AG09319 (cell line): ENCODE results near the gene ANO3.

Experiments used
- DNase-seq: peaks from one replicate; pipeline ENCODE4 v3.0.0-alpha.2; 2010; ENCODE audit warnings: low read depth; ENCODE audit errors: extremely low read depth
- CTCF ChIP-seq: IDR thresholded peaks from 2 replicates; pipeline ENCODE4 v1.5.1; 2011; ENCODE audit warnings: low read depth, mild to moderate bottlenecking, inconsistent platforms, low read length, moderate library complexity

The ANO3 gene

GRCh38 chr11:26558190-26558589, 226.3 kb downstream of the ANO3 start:
- no peak for TF ChIP-seq CTCF

GRCh38 chr11:26569646-26570045, 237.7 kb downstream of the ANO3 start:
- TF ChIP-seq CTCF, result no peak
- DNase-seq, result no peak

More at GRCh38 chr11:26558190-26558589, 226.3 kb downstream of the ANO3 start:
- no peak for DNase-seq

- no peak for TF ChIP-seq CTCF
- no peak for DNase-seq
Observed at GRCh38 chr11:26571861-26572654, 240.1 kb downstream of the ANO3 start, which contains the start of gene MUC15. Gene MUC15, minus strand, starts transcription at chr11:26572263. Its CDS starts 5,169 bp downstream, at chr11:26567094.

GRCh38 chr11:26572770-26573402, 241.0 kb downstream of the ANO3 start:
- TF ChIP-seq CTCF, result no peak
- no peak for DNase-seq

GRCh38 chr11:26573896-26574295, 242.0 kb downstream of the ANO3 start:
- no peak for TF ChIP-seq CTCF

GRCh38 chr11:26575946-26576345, 244.0 kb downstream of the ANO3 start:
- TF ChIP-seq CTCF, result no peak

More at GRCh38 chr11:26573896-26574295, 242.0 kb downstream of the ANO3 start:
- DNase-seq, result no peak

GRCh38 chr11:26578998-26579661, 247.2 kb downstream of the ANO3 start:
- no peak for DNase-seq
- no peak for TF ChIP-seq CTCF

More at GRCh38 chr11:26575946-26576345, 244.0 kb downstream of the ANO3 start:
- no peak for DNase-seq
